ENCODE data around the gene NDUFS5.
"Not testable (repeated sequence)": the region's sequence is repeated elsewhere in the genome, so short reads cannot be mapped to it uniquely, and the experiment has no call there.

Gene NDUFS5

GRCh38 chr1:39016604-39017171 lies 9.5 kb upstream of the NDUFS5 start:
- no peak for DNase-seq

DNA sequence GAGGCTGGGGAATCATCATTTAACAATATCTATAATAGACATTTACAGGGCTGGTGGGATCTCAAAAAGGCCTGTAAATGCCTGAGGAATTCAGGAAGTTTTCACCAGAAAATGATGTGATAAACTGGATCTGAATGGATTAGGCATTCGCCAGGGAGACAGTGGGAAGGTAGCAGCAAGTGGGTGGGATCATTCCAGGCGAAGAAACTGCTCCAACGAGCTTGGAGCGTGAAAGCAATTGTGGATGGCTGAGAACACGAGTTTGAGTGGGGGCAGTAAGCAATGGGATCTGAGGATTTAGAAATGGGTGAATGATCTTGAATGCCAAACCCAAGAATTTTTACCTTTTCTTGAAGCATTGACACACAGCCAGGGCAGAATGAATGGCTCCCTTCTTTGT lies 8.9 kb upstream of the NDUFS5 start:
- no peak for DNase-seq

- not testable (repeated sequence) for DNase-seq
Measured at GRCh38 chr1:39020494-39020893, 5.7 kb upstream of the NDUFS5 start.

- no peak for DNase-seq
Measured at GRCh38 chr1:39021426-39021825, 4.7 kb upstream of the NDUFS5 start.

DNA sequence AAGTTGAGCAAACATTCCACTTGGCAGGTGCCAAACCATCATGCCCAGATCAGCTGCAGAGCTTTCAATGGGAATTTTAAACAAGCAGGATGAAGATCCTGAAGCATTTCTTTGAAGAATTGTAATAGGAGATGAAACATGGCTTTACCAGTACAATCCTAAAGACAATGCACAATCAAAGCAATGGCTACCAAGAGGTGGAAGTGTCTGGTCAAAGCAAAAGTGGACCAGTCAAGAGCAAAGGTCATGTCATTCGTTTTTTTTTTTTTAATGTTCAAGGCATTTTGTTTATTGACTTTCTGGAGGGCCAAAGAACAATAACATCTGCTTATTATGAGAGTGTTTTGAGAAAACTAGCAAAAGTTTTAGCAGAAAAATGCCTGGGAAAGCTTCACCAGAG lies 3.0 kb upstream of the NDUFS5 start:
- DNase-seq = no peak

DNA sequence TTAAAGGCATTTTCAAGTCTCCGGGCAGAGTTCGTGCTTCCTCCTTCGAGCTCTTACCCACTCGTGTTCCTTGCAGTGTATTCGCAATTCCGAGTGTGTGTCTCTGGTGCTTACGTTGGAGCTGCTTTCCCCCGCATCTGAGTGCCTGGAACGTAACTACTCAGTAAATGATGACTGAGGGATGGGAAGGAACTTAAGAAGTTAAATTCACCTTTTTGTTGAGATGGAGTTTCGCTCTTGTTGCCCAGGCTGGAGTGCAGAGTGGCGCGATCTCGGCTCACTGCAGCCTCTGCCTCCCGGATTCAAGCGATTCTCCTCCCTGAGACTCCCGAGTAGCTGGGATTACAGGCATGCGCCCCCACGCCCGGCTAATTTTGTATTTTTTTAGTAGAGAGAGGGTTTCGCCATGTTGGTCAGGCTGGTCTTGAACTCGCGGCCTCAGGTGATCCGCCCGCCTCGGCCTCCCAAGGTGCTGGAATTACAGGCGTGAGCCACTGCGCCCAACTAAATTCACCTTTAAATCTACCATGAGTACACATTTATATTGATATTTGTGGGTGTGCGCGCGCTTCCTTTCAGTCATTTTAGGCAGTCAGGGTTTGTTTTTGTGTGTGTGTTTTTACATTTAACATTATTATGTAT lies 837 bp downstream of the NDUFS5 start:
- no peak for DNase-seq

GRCh38 chr1:39034114-39034654 lies 8.0 kb downstream of the NDUFS5 start:
- peak; percentile 21 for DNase-seq

DNA sequence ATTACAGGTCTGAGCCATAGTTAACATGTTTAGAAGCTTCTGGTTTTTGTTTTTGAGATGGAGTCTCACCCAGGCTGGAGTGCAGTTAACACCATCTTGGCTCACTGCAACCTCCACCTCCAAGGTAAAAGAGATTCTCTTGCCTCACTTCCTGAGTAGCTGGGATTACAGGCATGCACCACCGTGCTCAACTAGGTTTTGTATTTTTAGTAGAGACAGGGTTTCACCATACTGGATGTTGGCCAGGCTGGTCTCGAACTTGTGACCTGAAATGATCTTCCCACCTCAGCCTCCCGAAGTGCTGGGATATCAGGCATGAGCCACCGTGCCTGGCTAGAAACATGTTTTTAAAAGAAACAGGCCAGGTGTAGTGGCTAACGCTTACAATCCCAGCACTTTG lies 10.5 kb downstream of the NDUFS5 start:
- no peak for DNase-seq

DNA sequence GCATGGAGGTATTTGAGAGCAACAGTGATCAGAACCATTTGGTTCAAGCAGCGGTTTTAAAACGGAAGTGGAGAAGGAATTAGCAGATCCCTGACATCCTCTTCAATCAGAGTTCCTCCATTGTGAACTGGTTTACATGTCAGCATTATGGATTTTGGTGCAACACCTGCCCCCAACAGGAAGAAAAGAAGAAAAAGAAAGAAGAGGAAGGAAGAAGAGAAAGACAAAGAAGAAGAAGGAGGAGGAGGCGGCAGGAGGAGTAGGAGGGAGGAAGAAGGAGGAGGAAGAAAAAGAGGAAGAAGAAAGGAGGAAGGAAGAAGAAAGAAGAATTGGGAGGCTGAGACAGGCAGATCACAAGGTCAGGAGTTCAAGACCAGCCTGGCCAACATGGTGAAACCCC lies 17.4 kb downstream of the NDUFS5 start:
- no peak for DNase-seq

DNA sequence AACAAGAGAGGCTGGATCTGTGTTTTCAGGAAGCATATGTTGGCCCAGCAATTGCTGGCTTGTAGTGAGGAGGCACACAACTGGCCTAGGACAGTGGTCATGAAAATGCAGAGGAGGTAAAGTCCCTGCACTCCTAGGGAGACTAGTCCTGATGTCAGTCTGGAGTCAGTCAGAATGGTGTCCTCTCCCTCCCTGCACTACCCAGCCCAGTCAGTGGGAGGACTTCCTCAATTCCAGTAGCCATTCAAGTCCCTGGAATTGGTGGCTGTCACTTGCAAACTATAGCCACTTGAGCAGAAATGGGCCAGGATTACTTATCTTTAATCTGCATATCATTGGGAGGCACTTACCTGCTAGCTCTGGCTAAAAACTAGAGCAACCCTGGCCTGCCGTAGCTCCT lies 18.6 kb downstream of the NDUFS5 start:
- no peak for DNase-seq

DNA sequence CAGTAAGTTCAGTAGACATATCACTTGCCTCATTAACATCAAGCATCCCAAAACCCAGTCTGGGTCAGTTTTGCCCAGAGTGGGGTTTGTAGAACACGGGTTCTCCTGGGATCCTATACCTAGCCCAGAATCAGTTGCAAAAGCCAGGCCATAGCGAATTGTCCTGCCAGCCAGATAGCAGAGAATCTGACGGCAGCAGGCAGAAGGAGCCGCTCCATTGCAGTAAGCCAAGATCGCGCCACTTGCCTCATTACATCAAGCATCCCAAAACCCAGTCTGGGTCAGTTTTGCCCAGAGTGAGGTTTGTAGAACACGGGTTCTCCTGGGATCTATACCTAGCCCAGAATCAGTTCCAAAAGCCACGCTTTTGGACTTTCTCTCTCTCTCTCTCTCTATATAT lies 19.1 kb downstream of the NDUFS5 start:
- no peak for DNase-seq

DNA sequence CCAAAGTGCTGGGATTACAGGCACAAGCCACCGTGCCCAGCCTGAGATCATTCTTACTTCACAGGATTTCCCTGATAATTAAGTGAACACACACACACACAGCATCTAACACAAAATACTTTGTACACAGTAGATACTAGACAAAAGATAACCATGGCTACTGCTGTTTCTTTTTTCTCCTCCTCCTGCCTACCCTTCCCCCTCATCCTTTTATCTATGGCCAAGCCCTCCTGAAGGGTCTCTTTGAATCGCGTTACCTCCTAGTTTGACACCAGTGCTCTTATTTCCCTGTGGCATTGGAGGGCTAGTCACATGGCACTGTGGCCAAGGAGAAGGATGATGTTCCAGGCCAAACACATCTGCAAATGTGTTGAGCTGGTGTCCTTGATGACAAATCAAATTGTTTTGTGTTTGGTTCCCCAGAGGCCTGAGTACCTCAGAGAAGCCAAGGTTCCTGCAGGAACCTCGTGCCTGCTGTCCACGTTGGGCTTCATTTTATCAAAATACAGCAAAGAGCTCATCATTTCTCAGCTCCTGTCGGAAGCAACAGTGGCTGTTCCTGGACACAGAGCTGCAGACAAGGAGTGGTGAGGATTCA lies 20.6 kb downstream of the NDUFS5 start:
- no peak for DNase-seq

GRCh38 chr1:39047374-39048229 lies 21.5 kb downstream of the NDUFS5 start:
- DNase-seq = no peak

GRCh38 chr1:39048745-39049370 lies 22.7 kb downstream of the NDUFS5 start:
- DNase-seq = no peak

DNA sequence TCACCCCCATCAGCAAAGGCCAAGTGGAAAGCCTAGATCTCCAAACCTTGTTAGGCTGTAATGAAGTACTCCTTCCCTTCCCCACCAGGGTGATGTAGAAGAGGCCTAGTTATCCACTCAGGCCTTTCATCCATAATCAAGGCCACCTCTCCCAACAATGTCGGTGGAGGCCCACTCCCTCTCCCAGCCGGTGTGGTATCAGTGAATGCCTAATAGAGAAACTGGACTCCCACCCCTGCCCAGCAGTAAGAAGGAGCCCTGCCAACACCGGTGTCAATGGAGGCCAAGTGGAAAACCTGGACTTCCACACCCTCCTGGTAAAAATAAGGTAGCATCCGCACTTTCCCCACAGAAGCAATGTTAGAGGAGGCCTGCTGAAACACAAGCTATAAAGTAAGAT lies 23.9 kb downstream of the NDUFS5 start:
- DNase-seq = no peak

GRCh38 chr1:39051193-39051850 lies 25.2 kb downstream of the NDUFS5 start:
- not testable (repeated sequence) for DNase-seq

- DNase-seq = no peak
Measured at GRCh38 chr1:39051956-39052355, 25.8 kb downstream of the NDUFS5 start.

- not testable (repeated sequence) for DNase-seq
Measured at GRCh38 chr1:39055213-39055710, 29.1 kb downstream of the NDUFS5 start.

GRCh38 chr1:39061516-39061915 lies 35.4 kb downstream of the NDUFS5 start:
- DNase-seq = not testable (repeated sequence)

GRCh38 chr1:39061951-39062350 lies 35.8 kb downstream of the NDUFS5 start:
- DNase-seq = no peak

GRCh38 chr1:39063191-39063590 lies 37.0 kb downstream of the NDUFS5 start:
- no peak for DNase-seq

- no peak for DNase-seq
Measured at GRCh38 chr1:39063775-39064174, 37.6 kb downstream of the NDUFS5 start.
